Immature natural killer cell (primary cell): ENCODE results near the gene REEP3. TPM values are rescaled to one million over a fixed set of nuclear protein-coding genes. Genes with fewer than 3 reads are reported as not detected.
"Not testable (repeated sequence)": the region's sequence is repeated elsewhere in the genome, so short reads cannot be mapped to it uniquely, and the experiment has no call there.

ENCODE experiments used
- DNase-seq, 3 donors: peaks; one replicate each; pipeline ENCODE4 v3.0.0; 2022; ENCODE audit warnings: mixed read lengths in 1 of 3
- H3K27ac Mint-ChIP-seq, 6 donors: one replicate each; pipeline ENCODE4 v1.8.0; 2020; ENCODE audit warnings: mixed read lengths in 6 of 6, mild to moderate bottlenecking in 5 of 6, inconsistent platforms in 4 of 6, moderate library complexity in 3 of 6
- H3K27me3 Mint-ChIP-seq, 3 donors: one replicate each; pipeline ENCODE4 v1.8.0; 2020 to 2021; ENCODE audit warnings: low read depth in 3 of 3, mild to moderate bottlenecking in 3 of 3, mixed read lengths in 3 of 3, moderate library complexity in 3 of 3, inconsistent platforms in 1 of 3
- H3K36me3 Mint-ChIP-seq, 3 donors: one replicate each; pipeline ENCODE4 v1.8.0; 2020; ENCODE audit warnings: mixed read lengths in 3 of 3, inconsistent platforms in 2 of 3, mild to moderate bottlenecking in 2 of 3
- H3K4me1 Mint-ChIP-seq, 2 donors: one replicate each; pipeline ENCODE4 v1.8.0; 2020; ENCODE audit warnings: inconsistent platforms in 2 of 2, mild to moderate bottlenecking in 2 of 2, mixed read lengths in 2 of 2, moderate library complexity in 1 of 2
- H3K4me3 Mint-ChIP-seq, 5 donors: one replicate each; pipeline ENCODE4 v1.8.0; 2020; ENCODE audit warnings: mild to moderate bottlenecking in 5 of 5, mixed read lengths in 5 of 5, inconsistent platforms in 3 of 5, moderate library complexity in 3 of 5
- H3K9me3 Mint-ChIP-seq, 6 donors: one replicate each; pipeline ENCODE4 v1.8.0; 2020; ENCODE audit warnings: mild to moderate bottlenecking in 6 of 6, mixed read lengths in 6 of 6, inconsistent platforms in 4 of 6, moderate library complexity in 3 of 6
- polyA plus RNA-seq, 3 donors: library from polyadenylated mRNA; unstranded; fragments of 300-500 nt; fragmentation: Illumina TruSeq; gene quantifications; one replicate each; pipeline ENCODE4 v1.2.3, GENCODE V29; 2021

Gene REEP3
- polyA plus RNA-seq: 1 to 10 TPM; 4.1 to 8.2 (median 5.2) TPM

- peaks cover 37 to 53% of the 10 kb centered on the region in 2 donors for H3K4me1 Mint-ChIP-seq
- H3K27ac Mint-ChIP-seq: peak within 1 kb of the TSS; percentile 66 to 76 (median 72)
- H3K9me3 Mint-ChIP-seq: no peaks in the 10 kb centered on the region
- peak within 1 kb of the TSS; percentile 82 to 88 (median 85) for H3K4me3 Mint-ChIP-seq
- peak in 2 of 3 donors; percentile 44 to 60 for DNase-seq
- H3K36me3 Mint-ChIP-seq: no peaks in the 10 kb centered on the region
- peaks cover 0 to 4% (median 0%) of the 10 kb centered on the region in 3 donors for H3K27me3 Mint-ChIP-seq
Measured at GRCh38 chr10:63520500-63521415, at the start of gene REEP3. Gene REEP3, plus strand, starts transcription at chr10:63521401. Its CDS starts 145 bp downstream, at chr10:63521546.

DNA sequence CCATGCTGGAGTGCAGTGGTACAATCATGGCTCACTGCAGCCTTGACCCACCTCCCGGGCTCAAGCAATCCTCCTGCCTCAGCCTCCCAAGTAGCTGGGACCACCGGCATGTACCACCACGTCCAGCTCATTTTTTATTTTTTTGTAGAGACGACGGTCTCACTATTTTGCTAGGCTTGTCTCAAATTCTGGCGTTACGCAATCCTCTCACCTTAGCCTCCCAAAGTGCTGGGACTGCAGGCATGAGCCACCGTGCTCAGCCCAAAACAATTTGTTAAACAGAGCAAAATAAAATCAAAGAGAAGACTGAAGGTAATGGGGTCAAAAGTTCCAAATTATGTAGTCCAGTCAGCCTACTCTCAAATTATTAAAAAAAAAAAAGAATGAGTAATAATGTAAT is 46.7 kb upstream of the REEP3 start:
- Mint-ChIP-seq H3K36me3 (peaks cover 0 to 3% (median 0%) of the 10 kb centered on the region in 3 donors), H3K4me3 (no peak overlapping the region), H3K27ac (no peak overlapping the region), H3K4me1 (no peaks in the 10 kb centered on the region), H3K27me3 (peaks cover 0 to 1% (median 0%) of the 10 kb centered on the region in 3 donors), H3K9me3 (no peaks in the 10 kb centered on the region)
- no peak for DNase-seq

GRCh38 chr10:63477927-63478326 is 43.3 kb upstream of the REEP3 start:
- no peak overlapping the region for H3K4me3 Mint-ChIP-seq
- no peak overlapping the region for H3K27ac Mint-ChIP-seq
- no peaks in the 10 kb centered on the region for H3K4me1 Mint-ChIP-seq
- H3K9me3 Mint-ChIP-seq: no peaks in the 10 kb centered on the region
- H3K27me3 Mint-ChIP-seq: peaks cover 0 to 1% (median 0%) of the 10 kb centered on the region in 3 donors
- H3K36me3 Mint-ChIP-seq: peaks cover 0 to 7% (median 3%) of the 10 kb centered on the region in 3 donors
- no peak for DNase-seq

GRCh38 chr10:63478564-63478963 is 42.6 kb upstream of the REEP3 start:
- Mint-ChIP-seq H3K36me3 (peaks cover 0 to 7% (median 3%) of the 10 kb centered on the region in 3 donors), H3K9me3 (no peaks in the 10 kb centered on the region), H3K4me1 (no peaks in the 10 kb centered on the region), H3K27ac (no peak overlapping the region), H3K27me3 (peaks cover 0 to 1% (median 0%) of the 10 kb centered on the region in 3 donors), H3K4me3 (no peak overlapping the region)
- DNase-seq: no peak

- Mint-ChIP-seq H3K27ac (no peak overlapping the region), H3K36me3 (peaks cover 0 to 4% (median 3%) of the 10 kb centered on the region in 3 donors), H3K27me3 (peaks cover 0 to 1% (median 0%) of the 10 kb centered on the region in 3 donors), H3K4me3 (no peak overlapping the region), H3K9me3 (no peaks in the 10 kb centered on the region), H3K4me1 (no peaks in the 10 kb centered on the region)
- DNase-seq: no peak
Measured at GRCh38 chr10:63480237-63480636, 41.0 kb upstream of the REEP3 start.

- peaks cover 0 to 4% (median 3%) of the 10 kb centered on the region in 3 donors for H3K36me3 Mint-ChIP-seq
- H3K4me3 Mint-ChIP-seq: no peak overlapping the region
- no peaks in the 10 kb centered on the region for H3K4me1 Mint-ChIP-seq
- no peak for DNase-seq
- no peaks in the 10 kb centered on the region for H3K27me3 Mint-ChIP-seq
- H3K27ac Mint-ChIP-seq: no peak overlapping the region
- no peaks in the 10 kb centered on the region for H3K9me3 Mint-ChIP-seq
Measured at GRCh38 chr10:63481815-63482421, 39.3 kb upstream of the REEP3 start.

DNA sequence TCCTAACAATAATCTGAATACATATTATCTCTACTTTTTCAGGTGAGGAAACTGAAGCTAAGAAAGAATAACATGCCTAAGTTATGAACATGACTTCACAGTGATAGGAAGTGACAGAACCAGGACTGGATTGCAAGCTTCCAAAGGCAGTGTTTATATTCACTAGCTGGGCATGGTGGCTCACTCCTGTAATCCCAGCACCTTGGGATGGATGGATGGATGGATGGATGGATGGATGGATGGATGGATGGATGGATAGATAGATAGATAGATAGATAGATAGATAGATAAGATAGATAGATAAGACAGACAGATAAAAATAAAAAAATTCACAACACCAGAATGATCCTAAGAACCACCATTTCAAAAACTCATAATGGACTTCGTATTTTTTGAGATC is 37.2 kb upstream of the REEP3 start:
- Mint-ChIP-seq H3K9me3 (no peaks in the 10 kb centered on the region), H3K27ac (no peak overlapping the region), H3K4me1 (no peaks in the 10 kb centered on the region), H3K4me3 (no peak overlapping the region), H3K36me3 (peaks cover 0 to 4% (median 3%) of the 10 kb centered on the region in 3 donors), H3K27me3 (no peaks in the 10 kb centered on the region)
- DNase-seq: no peak

- no peak overlapping the region for H3K4me3 Mint-ChIP-seq
Measured at GRCh38 chr10:63487990-63488389, 33.2 kb upstream of the REEP3 start.

GRCh38 chr10:63489838-63490237 is 31.4 kb upstream of the REEP3 start:
- DNase-seq: no peak
- H3K27ac Mint-ChIP-seq: no peak overlapping the region
- H3K4me3 Mint-ChIP-seq: no peak overlapping the region
- H3K9me3 Mint-ChIP-seq: no peaks in the 10 kb centered on the region
- peaks cover 0 to 3% (median 0%) of the 10 kb centered on the region in 3 donors for H3K36me3 Mint-ChIP-seq
- H3K27me3 Mint-ChIP-seq: no peaks in the 10 kb centered on the region
- peaks cover 0 to 1% of the 10 kb centered on the region in 2 donors for H3K4me1 Mint-ChIP-seq

More at GRCh38 chr10:63487990-63488389, 33.2 kb upstream of the REEP3 start:
- Mint-ChIP-seq H3K9me3 (no peaks in the 10 kb centered on the region), H3K36me3 (peaks cover 0 to 3% (median 0%) of the 10 kb centered on the region in 3 donors), H3K27ac (no peak overlapping the region), H3K27me3 (no peaks in the 10 kb centered on the region), H3K4me1 (peaks cover 0 to 1% of the 10 kb centered on the region in 2 donors)
- no peak for DNase-seq

DNA sequence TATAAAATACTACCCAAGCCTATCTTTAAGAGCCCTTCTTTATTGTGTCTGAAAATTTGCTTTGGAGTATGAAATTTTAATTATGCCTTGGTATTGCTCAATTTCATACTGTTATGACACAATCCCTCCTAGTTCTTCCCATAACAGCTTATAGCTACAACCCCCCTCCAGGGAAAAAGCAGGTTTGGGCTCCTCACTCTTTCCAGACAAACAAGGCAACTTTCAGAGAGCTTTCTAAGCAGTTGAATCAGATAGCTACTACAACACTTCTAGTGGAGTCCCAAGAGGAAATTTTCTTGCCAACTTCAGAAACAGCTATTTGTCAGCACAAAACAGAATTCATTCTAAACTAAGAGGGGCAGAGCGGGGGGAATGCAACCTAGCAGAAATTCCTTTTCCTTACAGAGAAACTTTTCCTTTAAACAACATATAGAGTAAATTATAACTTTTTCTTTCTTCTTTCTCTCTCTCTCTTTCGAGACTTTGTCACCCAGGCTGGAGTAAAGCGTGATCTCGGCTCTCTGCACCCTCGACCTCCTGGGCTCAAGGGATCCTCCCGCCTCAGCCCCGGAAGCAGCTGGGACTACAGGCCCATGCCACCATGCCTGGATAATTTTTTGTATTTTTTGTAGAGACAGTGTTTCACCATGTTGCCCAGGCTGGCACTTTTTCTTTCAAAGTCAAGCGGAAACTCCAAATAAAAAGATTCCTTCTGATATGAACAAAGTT is 29.4 kb upstream of the REEP3 start:
- Mint-ChIP-seq H3K4me3 (no peak overlapping the region), H3K27me3 (no peaks in the 10 kb centered on the region), H3K9me3 (no peaks in the 10 kb centered on the region), H3K36me3 (peaks cover 0 to 3% (median 0%) of the 10 kb centered on the region in 3 donors), H3K27ac (no peak overlapping the region), H3K4me1 (peaks cover 0 to 3% of the 10 kb centered on the region in 2 donors)
- no peak for DNase-seq

DNA sequence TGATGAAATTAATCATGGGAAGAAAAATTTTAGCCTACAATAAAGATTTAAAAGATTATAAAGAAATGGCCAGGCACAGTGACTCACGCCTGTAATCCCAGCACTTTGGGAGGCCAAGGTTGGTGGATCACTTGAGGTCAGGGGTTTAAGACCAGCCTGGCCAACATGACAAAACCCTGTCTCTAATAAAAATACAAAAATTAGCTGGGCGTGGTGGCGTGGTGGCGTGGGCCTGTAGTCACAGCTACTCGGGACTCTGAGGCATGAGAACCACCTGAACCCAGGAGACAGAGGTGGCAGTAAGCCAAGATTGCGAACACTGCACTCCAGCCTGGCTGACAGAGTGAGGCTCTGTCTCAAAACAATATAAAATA is 28.9 kb upstream of the REEP3 start:
- not testable (repeated sequence) for H3K4me1 Mint-ChIP-seq, H3K4me3 Mint-ChIP-seq, H3K9me3 Mint-ChIP-seq, H3K36me3 Mint-ChIP-seq, DNase-seq, H3K27me3 Mint-ChIP-seq, H3K27ac Mint-ChIP-seq

GRCh38 chr10:63493004-63493403 is 28.2 kb upstream of the REEP3 start:
- Mint-ChIP-seq H3K9me3 (no peaks in the 10 kb centered on the region), H3K36me3 (peaks cover 0 to 3% (median 0%) of the 10 kb centered on the region in 3 donors), H3K4me1 (peaks cover 0 to 3% of the 10 kb centered on the region in 2 donors), H3K4me3 (no peak overlapping the region), H3K27me3 (no peaks in the 10 kb centered on the region), H3K27ac (peak overlapping the region in 1 of 6 donors; percentile 12)
- no peak for DNase-seq

DNA sequence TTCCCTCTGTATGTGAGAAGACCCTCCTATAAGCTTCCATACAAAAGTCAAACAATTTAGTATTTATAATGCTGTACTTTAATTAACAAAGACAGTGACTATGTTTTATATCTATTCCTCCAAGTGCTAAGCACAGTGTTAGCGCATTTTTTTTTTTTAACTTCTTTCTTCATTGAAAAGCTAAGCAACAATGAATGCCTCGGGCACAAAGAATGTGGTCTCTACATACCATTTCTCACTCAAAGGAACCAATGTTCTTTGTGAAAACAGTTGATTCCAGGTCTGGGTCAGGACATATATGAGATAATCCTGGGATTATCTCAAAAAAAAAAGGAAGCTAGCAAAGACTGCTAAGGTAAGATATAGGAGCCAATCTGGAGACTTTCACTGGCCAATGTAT is 26.2 kb upstream of the REEP3 start:
- Mint-ChIP-seq H3K9me3 (no peaks in the 10 kb centered on the region), H3K36me3 (peaks cover 0 to 4% (median 3%) of the 10 kb centered on the region in 3 donors), H3K27me3 (no peaks in the 10 kb centered on the region), H3K27ac (no peak overlapping the region), H3K4me3 (no peak overlapping the region), H3K4me1 (peaks cover 0 to 3% of the 10 kb centered on the region in 2 donors)
- DNase-seq: no peak
